Heart left ventricle (tissue), 16 donors: ENCODE data around the gene GNA14. TPM values are rescaled to one million over a fixed set of nuclear protein-coding genes. Genes with fewer than 3 reads are reported as not detected.

Experiments
- ATAC-seq, 4 donors: fragments of 200-7000 bp; cut with Tn5 transposase; one replicate each; pipeline ENCODE4 v1.9.1; 2020 to 2022; ENCODE audit warnings: moderate library complexity in 4 of 4, mild to moderate bottlenecking in 3 of 4, moderate number of reproducible peaks in 1 of 4
- DNase-seq, 5 donors: peaks; one replicate each; pipeline ENCODE4 v3.0.0-alpha.2; 2020
- H3K27ac ChIP-seq, 12 donors: fragments of 200-600 bp; sonication (generic) in 4 of 12; one replicate each; pipeline versions ENCODE4 v1.5.0 to v1.8.0; 2016 to 2022; ENCODE audit warnings: mild to moderate bottlenecking in 2 of 12
- H3K27me3 ChIP-seq, 9 donors: fragments of 200-600 bp; sonication (generic) in 2 of 9; one replicate each; pipeline versions ENCODE4 v1.5.1 to v1.8.0; 2016 to 2022; ENCODE audit warnings: mild to moderate bottlenecking in 3 of 9
- H3K36me3 ChIP-seq, 9 donors: fragments of 200-600 bp; sonication (generic) in 2 of 9; one replicate each; pipeline versions ENCODE4 v1.5.0 to v1.8.0; 2018 to 2022; ENCODE audit warnings: mild to moderate bottlenecking in 2 of 9
- H3K4me1 ChIP-seq, 12 donors: fragments of 200-600 bp; sonication (generic) in 4 of 12; one replicate each; pipeline versions ENCODE4 v1.5.0 to v1.8.0; 2016 to 2022; ENCODE audit warnings: mild to moderate bottlenecking in 3 of 12
- H3K4me3 ChIP-seq, 12 donors: fragments of 200-600 bp; sonication (generic) in 4 of 12; one replicate each; pipeline versions ENCODE4 v1.5.0 to v1.8.0; 2017 to 2022; ENCODE audit warnings: mild to moderate bottlenecking in 9 of 12, moderate library complexity in 4 of 12
- H3K9me3 ChIP-seq, 12 donors: fragments of 200-600 bp; sonication (generic) in 4 of 12; one replicate each; pipeline versions ENCODE4 v1.5.0 to v1.8.0; 2016 to 2022; ENCODE audit warnings: mild to moderate bottlenecking in 1 of 12
- POLR2A ChIP-seq, 2 donors: fragments of 450-650 bp; IDR thresholded peaks; one replicate each; pipeline ENCODE4 v1.6.1; 2017; ENCODE audit warnings: antibody characterized with exemption in 2 of 2, mild to moderate bottlenecking in 2 of 2, moderate library complexity in 2 of 2
- WGBS, 4 donors: extraction: QIAGEN DNeasy Blood & Tissue Kit in 2 of 4; methylation state at CpG; one replicate each; pipeline versions ENCODE4 v1.1.5 to v1.1.7; 2013 to 2018; 5-methylcytosine and 5-hydroxymethylcytosine counted together
- intact Hi-C, 10 donors: fragments of 100-400 bp; cut with DNase I; formaldehyde crosslinking; loops; one replicate each; pipeline versions ENCODE4 v1.11.1 to v1.14.2; 2022
- polyA plus RNA-seq, 2 donors: library from polyadenylated mRNA; stranded (reverse); fragments of 200-250 nt; gene quantifications; one replicate each; pipeline ENCODE4 v1.2.3, GENCODE V29; 2013
- total RNA-seq, 9 donors: library from RNA; depleted of rRNA in 2 of 9; stranded (reverse); fragments of >200 nt in 2 of 9; fragmentation: NEBNext Ultra II Directional in 3 of 9; extraction: Animal tissue kit (Norgen Biotek cat#: 25700) in 3 of 9; gene quantifications; one replicate each; pipeline versions ENCODE4 v1.1.0 to v1.2.4, GENCODE V29; 2016 to 2023
- TF ChIP-seq, protein P1 (sequence below), 12 donors: fragments of 200-600 bp; sonication (generic) in 4 of 12; IDR thresholded peaks; one replicate each; pipeline versions ENCODE4 v1.5.0 to v1.8.0; 2018 to 2022; ENCODE audit warnings: antibody characterized with exemption in 12 of 12, mild to moderate bottlenecking in 5 of 12
- donor health status: ischemic (EF 13 %, LVEDD 7.1; RV severe dilation, severe dysfunction).
- donor health status: healthy with polysubstance abuse.
- donor health status: DM: no; HTN: yes; CAD: no.
- donor health status: DM: no; HTN: no; CAD: no.
- donor health status: ischemic (EF 25% LVEDD 6.9; RV normal size, moderate dysfunction).
- donor health status: ischemic (EF 25% LVEDD 5.7; RV mildly dilated, moderate dysfunction).
- donor health status: healthy.
- donor health status: DM: yes; HTN: yes; CAD: no.
- donor health status: ischemic (EF 35%, LVEDD 5.7; RV mildly dilated, moderate dysfunction).
- donor health status: nonischemic (EF 11% LVEDD 7.7; RV severe dilation, severe dysfunction).
- donor health status: DM: yes; HTN: yes; CAD: no.
- donor health status: PGD.
- donor health status: ischemic (EF 29% LVEDD 5.4; RV normal size, mild dysfunction).
- donor health status: nonischemic (EF 23%, LVEDD 6.1; RV moderate dilation, normal function).

Gene GNA14
- total and polyA plus RNA-seq, 11 donors: 0.38 to 6.5 (median 1.3) TPM

DNA sequence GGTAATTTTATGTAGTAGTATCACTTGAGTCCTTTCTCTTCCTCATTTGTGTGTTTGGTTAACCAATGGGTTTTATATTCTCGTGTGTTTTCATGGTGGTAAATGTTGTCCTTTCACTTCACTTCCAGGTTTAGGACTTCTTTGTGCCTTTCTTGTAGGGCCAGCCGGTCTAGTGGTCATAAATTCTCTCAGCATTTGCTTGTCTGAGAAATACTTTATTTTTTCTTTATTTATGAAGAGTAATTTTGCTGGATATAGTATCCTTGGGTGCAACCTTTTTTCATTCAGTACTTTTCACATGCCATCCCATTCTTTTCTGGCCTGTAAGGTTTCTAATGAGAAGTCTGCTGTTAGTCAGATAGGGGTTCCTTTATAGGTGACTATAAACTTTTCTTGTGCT lies 107.1 kb downstream of the GNA14 start:
- intact Hi-C loops: no loop called here
- DNase-seq (no peak), ATAC-seq (no peak)
- Histone ChIP-seq H3K4me3 (no peak overlapping the region), H3K9me3 (peaks cover 0 to 27% (median 17%) of the 10 kb centered on the region in 12 donors), H3K27ac (no peak overlapping the region), H3K27me3 (no peaks in the 10 kb centered on the region), H3K4me1 (no peaks in the 10 kb centered on the region), H3K36me3 (no peaks in the 10 kb centered on the region)
- WGBS, 4 donors: 82 to 93% (median 91%) methylated on average over 2 of the region's 2 CpGs
- TF ChIP-seq, protein P1, sequence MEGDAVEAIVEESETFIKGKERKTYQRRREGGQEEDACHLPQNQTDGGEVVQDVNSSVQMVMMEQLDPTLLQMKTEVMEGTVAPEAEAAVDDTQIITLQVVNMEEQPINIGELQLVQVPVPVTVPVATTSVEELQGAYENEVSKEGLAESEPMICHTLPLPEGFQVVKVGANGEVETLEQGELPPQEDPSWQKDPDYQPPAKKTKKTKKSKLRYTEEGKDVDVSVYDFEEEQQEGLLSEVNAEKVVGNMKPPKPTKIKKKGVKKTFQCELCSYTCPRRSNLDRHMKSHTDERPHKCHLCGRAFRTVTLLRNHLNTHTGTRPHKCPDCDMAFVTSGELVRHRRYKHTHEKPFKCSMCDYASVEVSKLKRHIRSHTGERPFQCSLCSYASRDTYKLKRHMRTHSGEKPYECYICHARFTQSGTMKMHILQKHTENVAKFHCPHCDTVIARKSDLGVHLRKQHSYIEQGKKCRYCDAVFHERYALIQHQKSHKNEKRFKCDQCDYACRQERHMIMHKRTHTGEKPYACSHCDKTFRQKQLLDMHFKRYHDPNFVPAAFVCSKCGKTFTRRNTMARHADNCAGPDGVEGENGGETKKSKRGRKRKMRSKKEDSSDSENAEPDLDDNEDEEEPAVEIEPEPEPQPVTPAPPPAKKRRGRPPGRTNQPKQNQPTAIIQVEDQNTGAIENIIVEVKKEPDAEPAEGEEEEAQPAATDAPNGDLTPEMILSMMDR (IDR thresholded peaks at IDR 0.05): no peak
- no peak for TF ChIP-seq POLR2A (IDR thresholded peaks at IDR 0.05)

DNA sequence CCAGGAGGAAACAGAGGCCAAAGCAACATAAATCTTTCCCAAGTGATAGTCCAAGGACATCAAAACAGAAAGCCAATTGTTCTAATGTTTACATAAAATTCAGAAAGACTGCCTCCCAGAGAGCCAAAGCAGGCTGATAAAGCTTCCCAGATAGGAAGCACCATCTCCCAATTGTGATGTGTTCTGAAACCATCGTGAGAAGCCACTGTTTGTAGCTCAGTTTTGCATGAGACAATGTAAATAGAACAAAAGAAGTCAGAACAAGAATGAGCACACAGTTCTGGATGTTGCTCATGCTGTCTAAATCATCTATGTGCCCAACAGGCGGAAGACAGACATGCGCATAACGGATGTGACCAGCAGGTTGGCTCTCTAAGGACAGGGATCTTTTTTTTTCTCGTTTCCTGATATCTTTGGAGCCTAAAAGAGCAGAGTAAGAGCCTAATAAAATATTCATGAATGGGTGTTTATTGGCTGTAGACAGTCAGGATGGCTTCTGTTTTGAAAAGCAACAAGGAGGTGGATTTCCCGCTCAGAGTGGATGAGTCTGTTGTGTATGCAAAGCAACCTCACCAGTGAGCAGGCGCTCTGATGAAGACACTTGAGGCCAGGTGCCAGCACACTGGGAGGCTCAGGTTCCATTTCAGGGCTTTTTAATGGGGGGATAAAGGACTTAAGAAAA lies 113.6 kb downstream of the GNA14 start:
- H3K9me3 ChIP-seq: peaks cover 0 to 5% (median 0%) of the 10 kb centered on the region in 12 donors
- ATAC-seq: peak in 2 of 4 donors; percentile 36 to 48
- no peak for DNase-seq
- intact Hi-C loops: no loop called here
- H3K36me3 ChIP-seq: no peaks in the 10 kb centered on the region
- TF ChIP-seq POLR2A (IDR thresholded peaks at IDR 0.05): no peak
- TF ChIP-seq, protein P1 (IDR thresholded peaks at IDR 0.05): no peak
- H3K4me1 ChIP-seq: peaks cover 0 to 8% (median 0%) of the 10 kb centered on the region in 12 donors
- WGBS, 4 donors: 58 to 66% (median 61%) methylated on average over 7 of the region's 7 CpGs
- H3K4me3 ChIP-seq: no peak overlapping the region
- peak overlapping the region in 1 of 12 donors; percentile 46 for H3K27ac ChIP-seq
- H3K27me3 ChIP-seq: no peaks in the 10 kb centered on the region

DNA sequence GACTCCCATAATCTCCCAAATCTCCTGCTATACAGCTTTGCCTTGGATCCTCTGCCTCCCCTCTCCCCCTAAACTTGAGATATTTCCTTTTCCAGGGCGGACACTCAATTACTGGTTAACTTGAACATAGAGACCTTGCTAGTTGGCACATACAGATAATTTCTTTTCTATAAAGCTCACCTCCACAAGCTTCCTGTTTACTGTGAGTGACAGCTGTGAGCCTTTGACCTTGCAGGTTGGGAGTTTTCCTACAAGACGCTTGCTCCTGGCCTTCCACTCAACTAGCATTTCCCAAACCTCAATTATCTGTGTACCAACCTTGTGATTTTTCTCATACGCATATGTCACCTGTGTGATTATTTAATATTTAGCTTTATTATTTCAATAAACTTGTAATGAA lies 114.5 kb downstream of the GNA14 start:
- no peak for DNase-seq
- no peaks in the 10 kb centered on the region for H3K27me3 ChIP-seq
- no peak overlapping the region for H3K4me3 ChIP-seq
- H3K4me1 ChIP-seq: peaks cover 0 to 8% (median 0%) of the 10 kb centered on the region in 12 donors
- no peak for ATAC-seq
- H3K27ac ChIP-seq: no peak overlapping the region
- H3K9me3 ChIP-seq: peaks cover 0 to 5% (median 0%) of the 10 kb centered on the region in 12 donors
- TF ChIP-seq, protein P1 (IDR thresholded peaks at IDR 0.05): no peak
- TF ChIP-seq POLR2A (IDR thresholded peaks at IDR 0.05): no peak
- peaks cover 0 to under 1% (median 0%) of the 10 kb centered on the region in 9 donors for H3K36me3 ChIP-seq
- 73 to 83% (median 78%) methylated on average over 3 of the region's 3 CpGs for WGBS, 4 donors
- intact Hi-C loops: no loop called here

DNA sequence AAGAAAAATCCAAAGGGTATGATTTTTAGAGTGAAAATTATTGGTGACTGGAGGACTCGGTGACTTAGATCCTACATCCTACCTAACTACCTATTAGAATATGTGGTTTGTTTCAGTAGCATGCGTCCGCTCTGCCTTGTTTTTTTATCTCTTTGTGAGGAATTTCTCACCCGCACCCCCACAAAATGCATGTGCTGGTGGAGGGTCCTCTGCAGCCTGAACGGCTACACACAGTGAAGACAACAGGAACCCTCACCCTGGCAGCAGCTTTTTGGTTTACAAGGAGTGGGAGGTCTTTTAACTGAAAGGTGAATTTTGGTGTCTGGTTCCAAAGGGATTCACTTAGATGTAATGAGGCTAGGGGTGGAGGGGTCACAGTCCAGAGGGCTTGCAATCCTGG lies 115.5 kb downstream of the GNA14 start:
- intact Hi-C loops: no loop called here
- Histone ChIP-seq H3K36me3 (peaks cover 0 to 3% (median 0%) of the 10 kb centered on the region in 9 donors), H3K4me3 (no peak overlapping the region), H3K27me3 (no peaks in the 10 kb centered on the region), H3K4me1 (peaks cover 0 to 8% (median 0%) of the 10 kb centered on the region in 12 donors), H3K27ac (no peak overlapping the region), H3K9me3 (peaks cover 0 to 5% (median 0%) of the 10 kb centered on the region in 12 donors)
- TF ChIP-seq POLR2A (IDR thresholded peaks at IDR 0.05): no peak
- TF ChIP-seq, protein P1 (IDR thresholded peaks at IDR 0.05): no peak
- DNase-seq: no peak
- WGBS, 4 donors: 69 to 75% (median 71%) methylated on average over 5 of the region's 5 CpGs
- ATAC-seq: no peak
